ENCODE results near the gene COQ5.

DNA sequence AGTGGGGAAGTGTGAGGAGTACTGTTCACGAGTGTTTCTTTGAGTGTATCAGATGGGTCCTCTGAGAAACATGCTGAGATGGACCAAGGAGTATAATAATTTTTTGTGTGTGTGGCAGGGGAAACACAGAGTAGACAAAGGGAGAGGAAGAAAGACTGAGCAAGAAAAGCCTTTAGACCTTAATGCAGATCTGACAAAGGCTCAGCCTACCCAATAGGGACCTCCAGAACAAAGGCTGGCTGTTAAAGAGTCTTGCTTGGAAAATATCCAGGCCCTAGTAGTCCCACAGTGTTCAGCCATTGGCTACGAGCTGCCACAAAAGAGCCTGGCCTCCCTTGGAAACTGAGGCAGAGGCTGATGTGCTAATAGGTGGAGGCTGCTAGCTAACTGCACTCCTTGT, 13.5 kb downstream of the COQ5 start:
- TF ChIP-seq CTCF (IDR thresholded peaks at IDR 0.05) (no peak), POLR2A (IDR thresholded peaks at IDR 0.05) (no peak)
